Measurements from ENCODE around the gene DEPDC5.

DNA sequence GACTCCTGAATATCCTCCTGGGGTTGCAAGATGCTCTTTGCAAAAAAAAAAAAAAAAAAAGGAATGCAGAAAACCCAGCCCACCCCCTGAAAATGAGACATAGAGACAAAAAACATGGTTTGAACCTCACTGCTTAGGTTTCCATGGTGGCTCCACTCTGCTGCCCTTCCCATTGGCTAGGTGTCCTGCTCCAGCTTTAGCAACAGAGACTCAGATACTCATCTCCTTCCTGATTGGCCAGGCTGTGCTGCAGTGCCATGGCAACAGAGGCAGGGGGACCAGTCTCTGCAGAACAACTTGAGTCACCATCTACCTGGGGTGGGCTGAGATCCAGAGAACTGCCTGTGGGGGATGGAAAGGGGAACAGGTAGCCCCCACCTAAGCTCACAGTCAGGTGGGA, 173.2 kb downstream of the DEPDC5 start:
- TF ChIP-seq, protein P1, sequence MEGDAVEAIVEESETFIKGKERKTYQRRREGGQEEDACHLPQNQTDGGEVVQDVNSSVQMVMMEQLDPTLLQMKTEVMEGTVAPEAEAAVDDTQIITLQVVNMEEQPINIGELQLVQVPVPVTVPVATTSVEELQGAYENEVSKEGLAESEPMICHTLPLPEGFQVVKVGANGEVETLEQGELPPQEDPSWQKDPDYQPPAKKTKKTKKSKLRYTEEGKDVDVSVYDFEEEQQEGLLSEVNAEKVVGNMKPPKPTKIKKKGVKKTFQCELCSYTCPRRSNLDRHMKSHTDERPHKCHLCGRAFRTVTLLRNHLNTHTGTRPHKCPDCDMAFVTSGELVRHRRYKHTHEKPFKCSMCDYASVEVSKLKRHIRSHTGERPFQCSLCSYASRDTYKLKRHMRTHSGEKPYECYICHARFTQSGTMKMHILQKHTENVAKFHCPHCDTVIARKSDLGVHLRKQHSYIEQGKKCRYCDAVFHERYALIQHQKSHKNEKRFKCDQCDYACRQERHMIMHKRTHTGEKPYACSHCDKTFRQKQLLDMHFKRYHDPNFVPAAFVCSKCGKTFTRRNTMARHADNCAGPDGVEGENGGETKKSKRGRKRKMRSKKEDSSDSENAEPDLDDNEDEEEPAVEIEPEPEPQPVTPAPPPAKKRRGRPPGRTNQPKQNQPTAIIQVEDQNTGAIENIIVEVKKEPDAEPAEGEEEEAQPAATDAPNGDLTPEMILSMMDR (IDR thresholded peaks at IDR 0.05; ENCODE audit: insufficient read depth, low read length) = no peak
- TF ChIP-seq REST (IDR thresholded peaks at IDR 0.05; ENCODE audit: insufficient replicate concordance, low read depth) = no peak
- no peak for TF ChIP-seq POLR2AphosphoS5 (IDR thresholded peaks at IDR 0.05; ENCODE audit: low read depth)
- no peak for TF ChIP-seq GABPA (IDR thresholded peaks at IDR 0.05; ENCODE audit: low read depth)
